GM21367 (cell line): ENCODE data around the gene PLPPR5.
"Not testable (repeated sequence)": the region's sequence is repeated elsewhere in the genome, so short reads cannot be mapped to it uniquely, and the experiment has no call there.

Experiments
- ATAC-seq: cut with Tn5 transposase; IDR thresholded peaks from one replicate; pipeline ENCODE4 v1.9.1; 2021; ENCODE audit not compliant: unreplicated experiment

The PLPPR5 gene

GRCh38 chr1:99004861-99005442 lies at the start of gene PLPPR5:
PLPPR5 (minus strand) TSS chr1:99004861; CDS start chr1:99004671, 190 bp downstream.
- ATAC-seq = no peak

DNA sequence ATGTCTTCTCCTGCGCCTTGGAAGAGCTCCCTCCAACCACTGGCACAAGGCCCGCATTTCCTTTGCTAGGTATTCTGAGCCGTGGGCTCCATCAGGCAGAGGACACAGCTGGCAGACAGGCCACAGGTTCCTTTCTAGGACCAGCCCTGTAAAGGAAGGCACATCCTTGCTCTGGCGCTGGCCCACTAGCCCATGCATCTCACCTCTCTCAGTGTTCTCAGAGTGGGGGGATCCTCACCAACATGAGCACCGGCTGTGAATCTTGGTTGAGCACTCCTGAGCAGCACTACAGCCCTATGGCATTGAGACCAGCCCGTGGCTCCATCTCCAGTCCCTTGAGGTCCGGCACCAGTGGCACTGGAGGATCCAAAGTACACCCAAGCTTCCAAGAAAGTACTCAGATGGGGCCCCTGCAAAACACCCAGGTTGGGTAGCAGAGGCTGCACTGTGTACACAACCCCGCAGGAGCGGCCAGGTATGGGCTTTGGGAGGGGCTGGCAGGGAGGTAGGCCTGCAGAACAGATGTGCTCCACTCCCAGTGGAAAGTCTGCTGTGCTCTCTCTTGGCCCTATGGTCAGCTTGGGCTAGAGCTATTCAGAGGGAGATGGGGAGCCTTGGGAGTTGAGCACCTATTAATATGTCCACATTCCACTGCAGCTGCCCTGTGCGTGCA lies 47.1 kb upstream of the PLPPR5 start:
- ATAC-seq = no peak

GRCh38 chr1:99049745-99050144 lies 45.1 kb upstream of the PLPPR5 start:
- ATAC-seq = no peak

- ATAC-seq = not testable (repeated sequence)
Observed at GRCh38 chr1:99036746-99037145, 32.1 kb upstream of the PLPPR5 start.

- no peak for ATAC-seq
Observed at GRCh38 chr1:99018313-99018712, 13.7 kb upstream of the PLPPR5 start.

GRCh38 chr1:99017655-99018054 lies 13.0 kb upstream of the PLPPR5 start:
- ATAC-seq = no peak

- no peak for ATAC-seq
Observed at GRCh38 chr1:99010679-99011078, 6.0 kb upstream of the PLPPR5 start.

DNA sequence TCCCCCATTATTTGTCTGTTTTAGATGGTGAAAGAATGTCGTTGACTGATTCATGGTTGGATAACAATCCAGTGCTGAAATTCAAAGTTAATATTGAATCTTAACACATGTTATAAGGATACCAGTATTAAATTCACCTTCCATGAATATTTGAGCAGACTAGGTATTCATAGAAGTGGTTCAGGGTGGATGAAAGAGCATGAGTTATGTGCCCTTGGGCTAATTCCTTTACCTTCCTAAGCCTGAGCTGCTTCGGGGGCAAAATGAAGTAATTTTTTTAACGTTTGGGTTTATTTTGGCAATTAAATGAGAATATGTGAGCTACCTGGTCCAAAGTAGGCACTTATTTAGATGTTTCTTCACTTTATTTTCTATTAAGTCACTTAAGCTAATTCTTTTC lies 2.7 kb upstream of the PLPPR5 start:
- no peak for ATAC-seq

- ATAC-seq = no peak
Observed at GRCh38 chr1:99005537-99005942, 879 bp upstream of the PLPPR5 start.

DNA sequence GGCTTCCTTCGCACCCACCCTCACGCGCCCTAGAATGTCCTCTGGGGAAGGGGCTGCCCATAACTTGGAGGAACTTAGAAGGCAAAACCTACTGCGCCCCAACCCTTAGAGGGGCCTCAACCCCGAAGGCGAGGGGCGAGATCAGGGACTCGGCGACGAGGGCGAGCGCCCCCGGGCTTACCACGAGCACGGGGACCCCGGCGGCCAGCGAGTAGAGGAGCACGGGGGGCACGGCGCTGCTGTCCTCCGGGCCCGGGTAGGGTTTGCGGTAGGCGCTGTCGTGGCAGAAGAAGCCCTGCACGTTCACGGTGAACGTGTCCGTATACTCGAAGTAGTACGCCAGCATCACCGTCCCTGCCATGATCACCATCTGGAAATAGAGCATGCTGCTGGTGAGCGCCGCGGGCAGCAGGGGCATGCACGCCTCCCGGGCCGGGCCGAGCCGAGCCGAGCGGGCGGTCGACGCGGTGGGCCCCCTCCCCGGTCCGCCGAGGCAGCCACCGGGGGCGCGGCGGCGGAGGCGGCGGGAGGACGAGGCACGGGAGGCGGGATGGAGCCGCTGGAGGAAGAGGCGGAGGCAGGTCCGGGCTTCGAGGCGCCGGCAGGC lies 304 bp downstream of the PLPPR5 start:
- ATAC-seq = no peak

DNA sequence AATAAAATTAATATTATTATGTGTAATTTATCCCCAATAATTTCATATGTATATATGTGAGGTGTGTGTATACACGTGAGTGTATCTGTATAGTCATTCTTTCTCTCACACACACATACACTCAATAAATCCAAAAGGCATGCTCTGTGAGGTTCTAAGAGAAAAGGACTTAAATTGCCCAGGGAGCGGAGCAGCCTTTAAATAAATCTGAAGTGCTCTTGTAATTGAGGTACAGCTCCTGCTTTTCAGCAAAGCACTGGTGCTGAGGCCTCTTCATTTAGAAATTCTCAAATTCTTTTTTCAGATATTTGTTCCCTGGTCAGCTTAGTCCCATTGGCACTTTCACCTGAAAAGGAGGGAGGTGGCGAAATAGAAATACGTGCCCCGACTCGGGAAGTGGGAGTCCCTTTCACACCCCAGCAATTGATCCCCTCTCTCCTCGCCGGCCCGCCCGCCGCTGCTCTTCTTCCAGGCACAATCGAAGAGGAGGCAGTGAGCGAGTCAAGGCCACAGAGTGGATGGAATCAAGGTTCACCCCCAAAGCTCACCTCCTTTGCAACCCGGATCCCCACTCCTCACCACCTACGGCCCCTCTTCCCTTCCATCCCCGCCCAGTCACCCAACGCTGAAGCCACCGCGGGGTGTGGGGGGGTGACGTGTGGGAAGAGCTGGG lies 944 bp downstream of the PLPPR5 start:
- no peak for ATAC-seq

DNA sequence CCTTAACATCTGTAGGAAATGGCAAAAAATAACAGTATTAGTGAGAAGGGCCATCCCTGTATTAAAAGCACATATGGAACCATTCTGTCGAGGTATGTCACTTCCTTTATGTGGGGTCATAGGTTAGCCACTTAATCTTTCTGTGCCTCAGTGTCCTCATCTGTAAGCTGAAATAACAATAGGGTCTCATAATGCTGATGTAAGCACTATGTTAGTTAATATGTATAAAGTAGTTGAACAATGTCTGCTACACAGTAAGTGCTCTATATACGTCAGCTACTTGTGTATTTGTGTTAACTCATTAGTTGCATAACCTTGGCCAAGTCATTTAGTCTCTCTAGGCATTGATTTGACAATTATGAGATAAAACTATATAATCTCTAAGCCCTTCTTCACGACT lies 11.8 kb downstream of the PLPPR5 start:
- no peak for ATAC-seq

- ATAC-seq = no peak
Observed at GRCh38 chr1:98991127-98992012, 13.3 kb downstream of the PLPPR5 start.

GRCh38 chr1:98989556-98989907 lies 15.1 kb downstream of the PLPPR5 start:
- no peak for ATAC-seq

- no peak for ATAC-seq
Observed at GRCh38 chr1:98988904-98989555, 15.6 kb downstream of the PLPPR5 start.

GRCh38 chr1:98985687-98986086 lies 19.0 kb downstream of the PLPPR5 start:
- ATAC-seq = no peak

DNA sequence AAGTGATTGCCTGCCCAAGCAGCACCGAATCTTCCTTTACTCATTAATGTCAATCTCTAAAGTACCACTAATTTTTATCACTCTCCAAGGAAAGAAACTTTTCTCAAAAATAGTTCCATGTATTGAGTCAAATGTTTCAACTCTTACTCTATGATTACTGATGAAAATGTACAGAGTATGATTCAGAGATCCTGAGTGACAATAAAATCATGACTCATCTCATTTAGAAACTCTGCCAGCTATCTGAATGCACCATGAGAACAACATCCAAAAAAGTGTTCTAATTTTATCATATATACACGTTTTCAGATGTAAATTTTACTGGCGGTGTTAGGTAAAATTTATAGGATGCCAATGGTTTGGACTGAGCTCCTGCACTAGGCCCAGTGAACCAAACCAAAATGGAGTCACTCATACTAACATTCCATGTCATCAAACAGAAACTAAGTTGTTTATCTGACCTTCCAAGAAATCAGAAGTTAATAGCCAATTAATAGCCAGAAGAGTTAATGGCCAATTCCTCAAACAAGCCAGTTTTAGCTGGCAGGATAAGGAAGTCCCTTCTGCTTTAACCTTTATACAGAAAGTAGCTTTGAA lies 22.6 kb downstream of the PLPPR5 start:
- no peak for ATAC-seq

GRCh38 chr1:98979463-98979862 lies 25.2 kb downstream of the PLPPR5 start:
- no peak for ATAC-seq

- no peak for ATAC-seq
Observed at GRCh38 chr1:98975810-98976209, 28.9 kb downstream of the PLPPR5 start.

DNA sequence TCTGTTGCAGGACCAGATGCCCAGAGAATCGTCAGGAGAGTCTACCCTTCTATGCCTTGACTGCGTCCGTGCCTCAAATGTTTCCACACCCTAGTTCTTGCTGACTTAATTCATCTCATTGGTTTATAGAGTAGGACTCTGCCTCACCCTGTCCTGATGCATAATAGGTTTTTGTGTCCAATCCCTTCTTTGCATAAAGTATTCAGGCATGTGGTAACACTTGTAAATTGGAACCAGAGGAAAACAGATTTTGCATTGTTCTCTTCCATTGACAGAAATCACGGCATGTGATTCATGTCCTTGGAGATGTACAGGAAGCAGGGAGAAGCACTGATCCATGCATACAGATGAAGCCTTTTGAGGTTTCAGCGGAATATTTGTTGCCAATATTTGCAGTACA lies 29.5 kb downstream of the PLPPR5 start:
- ATAC-seq = no peak
